Measurements from ENCODE around the gene NRP2.

DNA sequence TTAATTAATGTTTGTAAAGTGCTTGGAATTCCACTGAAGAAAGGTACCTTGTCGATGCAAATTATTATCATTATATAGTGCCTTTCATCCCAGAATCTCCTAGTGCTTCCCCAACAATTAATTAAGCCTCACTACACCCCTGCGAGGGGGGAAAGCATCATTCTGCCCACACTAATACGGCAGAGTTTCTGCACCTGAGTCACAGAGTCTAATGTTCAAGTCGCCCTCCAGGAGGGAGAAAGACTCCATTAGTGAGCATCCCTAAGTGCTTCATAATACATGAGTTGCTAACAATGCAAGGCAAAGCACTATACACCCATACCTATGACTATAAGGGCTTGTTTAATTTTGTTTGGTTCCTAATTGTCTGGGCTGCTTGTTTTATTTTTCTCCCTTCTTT lies 25.4 kb upstream of the NRP2 start:
- TF ChIP-seq, protein P1, sequence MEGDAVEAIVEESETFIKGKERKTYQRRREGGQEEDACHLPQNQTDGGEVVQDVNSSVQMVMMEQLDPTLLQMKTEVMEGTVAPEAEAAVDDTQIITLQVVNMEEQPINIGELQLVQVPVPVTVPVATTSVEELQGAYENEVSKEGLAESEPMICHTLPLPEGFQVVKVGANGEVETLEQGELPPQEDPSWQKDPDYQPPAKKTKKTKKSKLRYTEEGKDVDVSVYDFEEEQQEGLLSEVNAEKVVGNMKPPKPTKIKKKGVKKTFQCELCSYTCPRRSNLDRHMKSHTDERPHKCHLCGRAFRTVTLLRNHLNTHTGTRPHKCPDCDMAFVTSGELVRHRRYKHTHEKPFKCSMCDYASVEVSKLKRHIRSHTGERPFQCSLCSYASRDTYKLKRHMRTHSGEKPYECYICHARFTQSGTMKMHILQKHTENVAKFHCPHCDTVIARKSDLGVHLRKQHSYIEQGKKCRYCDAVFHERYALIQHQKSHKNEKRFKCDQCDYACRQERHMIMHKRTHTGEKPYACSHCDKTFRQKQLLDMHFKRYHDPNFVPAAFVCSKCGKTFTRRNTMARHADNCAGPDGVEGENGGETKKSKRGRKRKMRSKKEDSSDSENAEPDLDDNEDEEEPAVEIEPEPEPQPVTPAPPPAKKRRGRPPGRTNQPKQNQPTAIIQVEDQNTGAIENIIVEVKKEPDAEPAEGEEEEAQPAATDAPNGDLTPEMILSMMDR (IDR thresholded peaks at IDR 0.05) = no peak
- TF ChIP-seq EP300 (IDR thresholded peaks at IDR 0.05) (no peak), POLR2A (IDR thresholded peaks at IDR 0.05) (no peak), POLR2AphosphoS5 (IDR thresholded peaks at IDR 0.05) (no peak)

Data from upper lobe of left lung (tissue), 4 donors.